ENCODE data around the gene SRPK2.

DNA sequence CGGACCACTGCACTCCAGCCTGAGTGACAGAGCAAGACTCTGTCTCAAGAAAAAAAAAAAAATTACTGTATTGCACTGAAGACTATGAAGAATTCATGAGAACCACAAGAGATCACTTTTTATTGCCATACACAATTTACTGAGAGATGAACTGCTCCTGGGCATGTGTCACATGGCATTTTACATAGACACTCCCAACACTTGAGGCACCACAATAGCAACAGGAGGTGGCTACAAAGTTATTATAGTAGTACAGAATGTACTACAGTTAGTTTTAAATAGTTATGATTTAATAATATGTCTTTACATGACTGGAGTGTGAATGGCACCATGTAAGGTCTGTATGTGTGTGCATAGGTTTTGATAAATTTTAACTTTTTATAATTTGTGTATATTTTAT lies 304.1 kb downstream of the SRPK2 start:
- TF ChIP-seq, protein P1, sequence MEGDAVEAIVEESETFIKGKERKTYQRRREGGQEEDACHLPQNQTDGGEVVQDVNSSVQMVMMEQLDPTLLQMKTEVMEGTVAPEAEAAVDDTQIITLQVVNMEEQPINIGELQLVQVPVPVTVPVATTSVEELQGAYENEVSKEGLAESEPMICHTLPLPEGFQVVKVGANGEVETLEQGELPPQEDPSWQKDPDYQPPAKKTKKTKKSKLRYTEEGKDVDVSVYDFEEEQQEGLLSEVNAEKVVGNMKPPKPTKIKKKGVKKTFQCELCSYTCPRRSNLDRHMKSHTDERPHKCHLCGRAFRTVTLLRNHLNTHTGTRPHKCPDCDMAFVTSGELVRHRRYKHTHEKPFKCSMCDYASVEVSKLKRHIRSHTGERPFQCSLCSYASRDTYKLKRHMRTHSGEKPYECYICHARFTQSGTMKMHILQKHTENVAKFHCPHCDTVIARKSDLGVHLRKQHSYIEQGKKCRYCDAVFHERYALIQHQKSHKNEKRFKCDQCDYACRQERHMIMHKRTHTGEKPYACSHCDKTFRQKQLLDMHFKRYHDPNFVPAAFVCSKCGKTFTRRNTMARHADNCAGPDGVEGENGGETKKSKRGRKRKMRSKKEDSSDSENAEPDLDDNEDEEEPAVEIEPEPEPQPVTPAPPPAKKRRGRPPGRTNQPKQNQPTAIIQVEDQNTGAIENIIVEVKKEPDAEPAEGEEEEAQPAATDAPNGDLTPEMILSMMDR (IDR thresholded peaks at IDR 0.05) = no peak
- no peak for TF ChIP-seq POLR2A (IDR thresholded peaks at IDR 0.05)

All from sigmoid colon (tissue), 3 donors.